Forelimb muscle (tissue), 1 donor: ENCODE measurements around the gene CAPN10. TPM values are rescaled to one million over a fixed set of nuclear protein-coding genes. Genes with fewer than 3 reads are reported as not detected.

ENCODE experiments used
- DNase-seq: peaks from one replicate; pipeline ENCODE4 v3.0.0-alpha.2; 2013; ENCODE audit warnings: low read depth
- polyA plus RNA-seq: library from polyadenylated mRNA; unstranded; fragments of 120-200 nt; gene quantifications from one replicate; pipeline ENCODE4 v1.2.1, GENCODE V29; 2013; ENCODE audit not compliant: insufficient read length

The CAPN10 gene
- polyA plus RNA-seq, 1 donor: 15.4 TPM

GRCh38 chr2:240574386-240575100 lies 12.0 kb upstream of the CAPN10 start:
- DNase-seq: no peak

GRCh38 chr2:240575101-240575965 lies 11.2 kb upstream of the CAPN10 start:
- no peak for DNase-seq

- DNase-seq: no peak
Measured at GRCh38 chr2:240576036-240576435, 10.5 kb upstream of the CAPN10 start.

GRCh38 chr2:240576436-240577205 lies 9.9 kb upstream of the CAPN10 start:
- no peak for DNase-seq

GRCh38 chr2:240577281-240578109 lies 9.0 kb upstream of the CAPN10 start:
- no peak for DNase-seq

GRCh38 chr2:240578110-240578450 lies 8.5 kb upstream of the CAPN10 start:
- no peak for DNase-seq

GRCh38 chr2:240578488-240578887 lies 8.0 kb upstream of the CAPN10 start:
- no peak for DNase-seq

- no peak for DNase-seq
Measured at GRCh38 chr2:240579071-240579762, 7.3 kb upstream of the CAPN10 start.

- DNase-seq: no peak
Measured at GRCh38 chr2:240579771-240580614, 6.5 kb upstream of the CAPN10 start.

GRCh38 chr2:240581811-240582210 lies 4.7 kb upstream of the CAPN10 start:
- DNase-seq: no peak

- DNase-seq: no peak
Measured at GRCh38 chr2:240582781-240583180, 3.8 kb upstream of the CAPN10 start.

GRCh38 chr2:240583774-240584173 lies 2.8 kb upstream of the CAPN10 start:
- no peak for DNase-seq

GRCh38 chr2:240584486-240585031 lies 2.0 kb upstream of the CAPN10 start:
- DNase-seq: no peak

- no peak for DNase-seq
Measured at GRCh38 chr2:240585101-240585500, 1.4 kb upstream of the CAPN10 start.

GRCh38 chr2:240585681-240586197 lies 795 bp upstream of the CAPN10 start:
- no peak for DNase-seq

GRCh38 chr2:240586919-240587800 lies 626 bp downstream of the CAPN10 start:
- no peak for DNase-seq

- DNase-seq: no peak
Measured at GRCh38 chr2:240588006-240588655, 1.6 kb downstream of the CAPN10 start.

- DNase-seq: no peak
Measured at GRCh38 chr2:240588669-240589068, 2.1 kb downstream of the CAPN10 start.
